Measurements from ENCODE around the gene SLC25A44. TPM values are rescaled to one million over a fixed set of nuclear protein-coding genes. Genes with fewer than 3 reads are reported as not detected.
"Not testable (repeated sequence)": the region's sequence is repeated elsewhere in the genome, so short reads cannot be mapped to it uniquely, and the experiment has no call there.

Gene SLC25A44
- total RNA-seq, 1 experiment from 2014 or later, result 10.1 TPM

GRCh38 chr1:156204686-156205085, 10.8 kb downstream of the SLC25A44 start:
- no peak for DNase-seq (ENCODE audit: low read depth)

- DNase-seq (ENCODE audit: low read depth), result no peak
These were observed 17.3 kb downstream of the SLC25A44 start for GRCh38 chr1:156211243-156211642.

GRCh38 chr1:156212130-156212529, 18.2 kb downstream of the SLC25A44 start:
- DNase-seq (ENCODE audit: low read depth), result no peak

GRCh38 chr1:156212833-156213643, 19.1 kb downstream of the SLC25A44 start, which contains the start of gene PMF1:
PMF1 (plus strand) TSS chr1:156213007; CDS start chr1:156213016, 9 bp downstream.
- peak; percentile 94 for DNase-seq (ENCODE audit: low read depth)

GRCh38 chr1:156213644-156213966, 19.7 kb downstream of the SLC25A44 start:
- DNase-seq (ENCODE audit: low read depth), result no peak

- peak; percentile 77 for DNase-seq (ENCODE audit: low read depth)
These were observed 20.3 kb downstream of the SLC25A44 start for GRCh38 chr1:156214024-156214748.

GRCh38 chr1:156216361-156217086, 22.6 kb downstream of the SLC25A44 start:
- not testable (repeated sequence) for DNase-seq (ENCODE audit: low read depth)

GRCh38 chr1:156217871-156218270, 24.0 kb downstream of the SLC25A44 start:
- DNase-seq (ENCODE audit: low read depth), result no peak

GRCh38 chr1:156220226-156220625, 26.3 kb downstream of the SLC25A44 start:
- DNase-seq (ENCODE audit: low read depth), result no peak

GRCh38 chr1:156221986-156222692, 28.2 kb downstream of the SLC25A44 start:
- no peak for DNase-seq (ENCODE audit: low read depth)

- no peak for DNase-seq (ENCODE audit: low read depth)
These were observed 31.7 kb downstream of the SLC25A44 start for GRCh38 chr1:156225677-156226014.

GRCh38 chr1:156226116-156226538, 32.2 kb downstream of the SLC25A44 start:
- DNase-seq (ENCODE audit: low read depth), result no peak

- no peak for DNase-seq (ENCODE audit: low read depth)
These were observed 32.9 kb downstream of the SLC25A44 start for GRCh38 chr1:156226782-156227181.

- no peak for DNase-seq (ENCODE audit: low read depth)
These were observed 34.6 kb downstream of the SLC25A44 start for GRCh38 chr1:156228501-156228900.

- DNase-seq (ENCODE audit: low read depth), result no peak
These were observed 36.0 kb downstream of the SLC25A44 start for GRCh38 chr1:156229809-156230472.

GRCh38 chr1:156230473-156230837, 36.6 kb downstream of the SLC25A44 start:
- no peak for DNase-seq (ENCODE audit: low read depth)

GRCh38 chr1:156232201-156232894, 38.4 kb downstream of the SLC25A44 start:
- no peak for DNase-seq (ENCODE audit: low read depth)

- DNase-seq (ENCODE audit: low read depth), result peak; percentile 73
These were observed 39.7 kb downstream of the SLC25A44 start for GRCh38 chr1:156233426-156234127.

GRCh38 chr1:156236164-156236563, 42.3 kb downstream of the SLC25A44 start:
- no peak for DNase-seq (ENCODE audit: low read depth)

GRCh38 chr1:156238248-156238647, 44.3 kb downstream of the SLC25A44 start:
- DNase-seq (ENCODE audit: low read depth), result no peak
